ENCODE measurements around the gene SMG9. TPM values are rescaled to one million over a fixed set of nuclear protein-coding genes. Genes with fewer than 3 reads are reported as not detected.

The SMG9 gene
- total RNA-seq, 1 donor from 2014 or later = 22.1 TPM

GRCh38 chr19:43798026-43798545 is 43.3 kb upstream of the SMG9 start:
- Histone ChIP-seq H3K36me3 (ENCODE audit: control insufficient read depth, insufficient read depth, low read length) (no peaks in the 10 kb centered on the region), H3K4me3 (ENCODE audit: low read depth, low read length) (peak overlapping the region; percentile 28), H3K27me3 (ENCODE audit: control insufficient read depth, insufficient read depth, low read length) (peaks cover 2% of the 10 kb centered on the region)
- TF ChIP-seq CTCF (IDR thresholded peaks at IDR 0.05; ENCODE audit: insufficient read depth, low read length, poor library complexity, severe bottlenecking) = no peak
- no peak for DNase-seq (ENCODE audit: low read depth)

- TF ChIP-seq CTCF (IDR thresholded peaks at IDR 0.05; ENCODE audit: insufficient read depth, low read length, poor library complexity, severe bottlenecking) = no peak
- Histone ChIP-seq H3K36me3 (ENCODE audit: control insufficient read depth, insufficient read depth, low read length) (no peaks in the 10 kb centered on the region), H3K4me3 (ENCODE audit: low read depth, low read length) (no peak overlapping the region), H3K27me3 (ENCODE audit: control insufficient read depth, insufficient read depth, low read length) (peaks cover 2% of the 10 kb centered on the region)
- no peak for DNase-seq (ENCODE audit: low read depth)
Observed at GRCh38 chr19:43797556-43797955, 42.8 kb upstream of the SMG9 start.

- H3K4me3 ChIP-seq (ENCODE audit: low read depth, low read length) = no peak overlapping the region
- H3K36me3 ChIP-seq (ENCODE audit: control insufficient read depth, insufficient read depth, low read length) = no peaks in the 10 kb centered on the region
- TF ChIP-seq CTCF (IDR thresholded peaks at IDR 0.05; ENCODE audit: insufficient read depth, low read length, poor library complexity, severe bottlenecking) = no peak
- no peak for DNase-seq (ENCODE audit: low read depth)
- peaks cover 2% of the 10 kb centered on the region for H3K27me3 ChIP-seq (ENCODE audit: control insufficient read depth, insufficient read depth, low read length)
Observed at GRCh38 chr19:43797118-43797517, 42.4 kb upstream of the SMG9 start.

GRCh38 chr19:43790587-43790986 is 35.8 kb upstream of the SMG9 start:
- H3K4me3 ChIP-seq (ENCODE audit: low read depth, low read length) = no peak overlapping the region

GRCh38 chr19:43789029-43789428 is 34.3 kb upstream of the SMG9 start:
- Histone ChIP-seq H3K36me3 (ENCODE audit: control insufficient read depth, insufficient read depth, low read length) (no peaks in the 10 kb centered on the region), H3K4me3 (ENCODE audit: low read depth, low read length) (no peak overlapping the region), H3K27me3 (ENCODE audit: control insufficient read depth, insufficient read depth, low read length) (no peaks in the 10 kb centered on the region)
- no peak for TF ChIP-seq CTCF (IDR thresholded peaks at IDR 0.05; ENCODE audit: insufficient read depth, low read length, poor library complexity, severe bottlenecking)
- no peak for DNase-seq (ENCODE audit: low read depth)

More at GRCh38 chr19:43790587-43790986, 35.8 kb upstream of the SMG9 start:
- no peak for TF ChIP-seq CTCF (IDR thresholded peaks at IDR 0.05; ENCODE audit: insufficient read depth, low read length, poor library complexity, severe bottlenecking)
- Histone ChIP-seq H3K27me3 (ENCODE audit: control insufficient read depth, insufficient read depth, low read length) (no peaks in the 10 kb centered on the region), H3K36me3 (ENCODE audit: control insufficient read depth, insufficient read depth, low read length) (no peaks in the 10 kb centered on the region)
- no peak for DNase-seq (ENCODE audit: low read depth)

GRCh38 chr19:43786665-43787064 is 31.9 kb upstream of the SMG9 start:
- no peak overlapping the region for H3K4me3 ChIP-seq (ENCODE audit: low read depth, low read length)
- H3K27me3 ChIP-seq (ENCODE audit: control insufficient read depth, insufficient read depth, low read length) = no peaks in the 10 kb centered on the region
- no peak for TF ChIP-seq CTCF (IDR thresholded peaks at IDR 0.05; ENCODE audit: insufficient read depth, low read length, poor library complexity, severe bottlenecking)

More at GRCh38 chr19:43786665-43787064, 31.9 kb upstream of the SMG9 start:
- no peak for DNase-seq (ENCODE audit: low read depth)
- H3K36me3 ChIP-seq (ENCODE audit: control insufficient read depth, insufficient read depth, low read length) = no peaks in the 10 kb centered on the region
